Activated CD8-positive, alpha-beta T cell treated with anti-CD3 and anti-CD28 coated beads, Interleukin-2, amount 10 ng/mL, durations not matched to agents 7 days and 5 days (primary cell): ENCODE measurements around the gene TMEM217. TPM values are rescaled to one million over a fixed set of nuclear protein-coding genes. Genes with fewer than 3 reads are reported as not detected.
A peak's percentile ranks its signal among the peaks of the same experiment; 100 is the strongest.
"Not testable (repeated sequence)": the region's sequence is repeated elsewhere in the genome, so short reads cannot be mapped to it uniquely, and the experiment has no call there.

Source experiments
- ATAC-seq: fragments of 150-1000 bp; cut with Tn5 transposase; one replicate; pipeline ENCODE4 v1.10.0; 2021; ENCODE audit warnings: moderate library complexity
- CTCF ChIA-PET: fragments of 350-600 bp; sonication (Branson Sonifier 250); formaldehyde crosslinking; loops from one replicate; lab custom pipeline; 2021; ENCODE audit warnings: antibody characterized with exemption; lab: Charles Lee
- POLR2A ChIA-PET: fragments of 350-600 bp; sonication (Branson Sonifier 250); formaldehyde crosslinking; loops from one replicate; lab custom pipeline; 2021; ENCODE audit warnings: antibody characterized with exemption; lab: Charles Lee
- DNase-seq: peaks from one replicate; pipeline ENCODE4 v3.0.0-alpha.2; 2020
- H3K27ac Mint-ChIP-seq: one replicate; pipeline ENCODE4 v1.8.0; 2021; ENCODE audit warnings: mild to moderate bottlenecking, mixed read lengths
- H3K27me3 Mint-ChIP-seq: one replicate; pipeline ENCODE4 v1.8.0; 2021; ENCODE audit warnings: low read depth, mixed read lengths
- H3K36me3 Mint-ChIP-seq: one replicate; pipeline ENCODE4 v1.8.0; 2021; ENCODE audit warnings: low read depth, mixed read lengths
- H3K4me1 Mint-ChIP-seq: one replicate; pipeline ENCODE4 v1.8.0; 2021; ENCODE audit warnings: low read depth, mixed read lengths
- H3K4me3 Mint-ChIP-seq: one replicate; pipeline ENCODE4 v1.8.0; 2021; ENCODE audit warnings: mild to moderate bottlenecking, mixed read lengths
- H3K9me3 Mint-ChIP-seq: one replicate; pipeline ENCODE4 v1.8.0; 2022; ENCODE audit warnings: mixed read lengths; ENCODE audit not compliant: insufficient read depth
- total RNA-seq, 2 experiments: library from RNA; stranded (reverse); gene quantifications; one replicate each; pipeline ENCODE4 v1.2.3, GENCODE V29; 2021

TMEM217 gene
- 1 to 10 TPM; 3.1 to 3.2 TPM for total RNA-seq

DNA sequence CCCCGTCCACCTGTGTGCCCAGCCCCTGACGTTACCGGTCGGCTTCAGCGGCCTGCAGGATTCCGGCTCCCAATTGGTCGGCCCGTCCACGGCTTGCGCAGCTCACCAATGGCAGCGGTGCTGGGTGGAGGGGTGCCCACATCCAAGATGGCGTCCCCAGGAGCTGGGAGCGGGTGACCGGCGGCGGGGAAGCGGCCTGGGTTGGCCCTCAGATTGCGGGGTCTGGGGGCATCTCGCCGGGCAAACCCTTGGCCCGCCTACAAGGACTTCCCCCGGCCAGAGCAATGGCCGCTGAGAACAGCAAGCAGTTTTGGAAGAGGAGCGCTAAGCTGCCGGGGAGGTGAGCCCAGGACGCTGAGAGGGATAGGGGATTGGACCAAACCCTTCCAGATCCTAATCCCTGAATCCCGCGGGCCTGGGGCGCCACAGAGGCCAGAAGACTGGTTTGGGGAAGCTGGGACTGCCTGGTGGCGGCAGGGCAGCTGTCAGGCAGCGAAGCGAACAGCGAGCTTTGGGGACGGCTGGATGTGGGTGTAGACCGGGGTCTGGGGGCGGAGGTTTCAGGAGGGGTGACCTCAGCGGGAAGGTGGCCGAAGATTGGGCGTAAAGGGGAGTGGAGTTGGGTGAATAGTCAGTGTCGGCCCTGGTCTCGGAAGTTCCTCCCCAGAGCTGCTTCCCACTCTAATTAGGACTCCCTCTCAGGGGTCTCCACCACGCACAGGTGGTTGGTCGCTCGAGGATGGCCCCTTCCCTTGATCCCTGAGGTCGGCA lies at the start of gene TMEM217, which contains the start of gene TBC1D22B:
TSS of gene TMEM217 (minus strand) at position 511 of the 771 bp plus-strand sequence. CDS start 39,114 bp downstream, outside the sequence.
TSS of gene TBC1D22B (plus strand) at position 139 of the 771 bp plus-strand sequence. CDS start at position 285, 146 bp downstream.
- DNase-seq, result peak; percentile 98
- POLR2A ChIA-PET, result interaction anchor here (0.5 to 2.6 kb wide), 23 partner anchors 12 to 1153 kb away, joined by 3 to 13 read pairs (median 4); partner anchors contain the start of genes MTCH1 and PIM1
- Mint-ChIP-seq H3K4me1 (peaks cover 48% of the 10 kb centered on the region), H3K36me3 (peaks cover 19% of the 10 kb centered on the region), H3K9me3 (no peaks in the 10 kb centered on the region), H3K27me3 (no peaks in the 10 kb centered on the region), H3K27ac (peak within 1 kb of the TSS; percentile 78), H3K4me3 (peak within 1 kb of the TSS; percentile 93)
- CTCF ChIA-PET, result interaction anchor here (0.8 to 1.7 kb wide), 12 partner anchors 9 to 492 kb away, joined by 3 to 10 read pairs (median 4); no protein-coding TSS in a partner anchor
- peak; percentile 100 for ATAC-seq

DNA sequence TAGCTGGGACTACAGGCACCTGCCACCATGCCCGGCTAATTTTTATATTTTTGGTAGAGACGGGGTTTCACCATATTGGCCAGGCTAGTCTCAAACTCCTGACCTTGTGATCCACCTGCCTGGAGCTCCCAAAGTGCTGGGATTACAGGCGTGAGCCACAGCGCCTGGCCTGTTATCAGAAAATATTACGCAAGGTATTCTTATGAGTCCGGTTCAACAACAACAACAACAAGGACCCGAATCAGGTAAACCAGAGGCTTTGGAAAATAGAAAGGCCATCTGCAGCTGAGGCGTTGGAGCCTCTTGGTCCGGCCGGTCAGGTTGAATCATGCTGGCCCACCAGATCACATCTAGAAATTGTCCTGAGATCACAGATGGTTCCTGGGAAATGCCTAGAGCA lies 49.5 kb upstream of the TMEM217 start:
- H3K27me3 Mint-ChIP-seq, POLR2A ChIA-PET, H3K9me3 Mint-ChIP-seq, H3K27ac Mint-ChIP-seq, ATAC-seq, H3K4me3 Mint-ChIP-seq, DNase-seq: not testable (repeated sequence)
- CTCF ChIA-PET, result interaction anchor here (0.9 to 5.5 kb wide), 3 partner anchors 15 to 22 kb away, joined by 3 to 25 read pairs (median 3); no protein-coding TSS in a partner anchor
- Mint-ChIP-seq H3K36me3 (peaks cover 36% of the 10 kb centered on the region), H3K4me1 (peaks cover 25% of the 10 kb centered on the region)

DNA sequence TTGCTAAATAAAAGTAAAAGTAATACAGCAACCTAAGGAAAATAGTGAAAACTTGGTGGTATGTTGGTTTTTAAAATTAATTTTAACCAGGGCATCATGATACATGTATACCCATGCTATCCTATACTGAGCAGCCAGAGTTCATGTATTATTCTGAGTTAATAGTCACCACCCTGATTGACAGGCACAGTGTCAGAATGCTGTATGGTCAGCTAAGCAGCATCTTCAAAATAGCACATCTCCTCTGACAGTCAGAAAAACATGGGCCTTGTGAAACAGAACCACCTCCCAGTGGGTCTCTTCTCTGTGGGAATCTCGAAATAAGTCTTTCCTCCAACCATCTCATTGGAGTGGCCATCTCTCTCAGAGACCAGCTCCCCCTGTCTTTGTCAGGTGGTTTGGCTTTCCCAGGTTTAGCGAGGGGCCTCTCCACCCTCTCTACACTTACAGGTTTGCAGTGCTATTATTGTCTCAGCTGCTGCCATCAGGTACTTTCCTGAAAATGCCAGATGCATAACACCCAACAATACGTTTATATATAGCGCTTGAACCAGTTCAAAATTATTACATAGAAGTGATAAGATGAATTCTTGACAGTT lies 48.8 kb upstream of the TMEM217 start:
- H3K36me3 Mint-ChIP-seq, result peaks cover 31% of the 10 kb centered on the region
- no peak overlapping the region for H3K4me3 Mint-ChIP-seq
- DNase-seq (no peak), ATAC-seq (no peak)
- POLR2A ChIA-PET, result no interaction called here
- H3K27me3 Mint-ChIP-seq, result no peaks in the 10 kb centered on the region
- CTCF ChIA-PET, result interaction anchor here (0.9 to 1.5 kb wide), 6 partner anchors 8 to 422 kb away, joined by 3 to 15 read pairs (median 3); no protein-coding TSS in a partner anchor
- H3K27ac Mint-ChIP-seq, result no peak overlapping the region
- peaks cover 19% of the 10 kb centered on the region for H3K4me1 Mint-ChIP-seq
- no peaks in the 10 kb centered on the region for H3K9me3 Mint-ChIP-seq

DNA sequence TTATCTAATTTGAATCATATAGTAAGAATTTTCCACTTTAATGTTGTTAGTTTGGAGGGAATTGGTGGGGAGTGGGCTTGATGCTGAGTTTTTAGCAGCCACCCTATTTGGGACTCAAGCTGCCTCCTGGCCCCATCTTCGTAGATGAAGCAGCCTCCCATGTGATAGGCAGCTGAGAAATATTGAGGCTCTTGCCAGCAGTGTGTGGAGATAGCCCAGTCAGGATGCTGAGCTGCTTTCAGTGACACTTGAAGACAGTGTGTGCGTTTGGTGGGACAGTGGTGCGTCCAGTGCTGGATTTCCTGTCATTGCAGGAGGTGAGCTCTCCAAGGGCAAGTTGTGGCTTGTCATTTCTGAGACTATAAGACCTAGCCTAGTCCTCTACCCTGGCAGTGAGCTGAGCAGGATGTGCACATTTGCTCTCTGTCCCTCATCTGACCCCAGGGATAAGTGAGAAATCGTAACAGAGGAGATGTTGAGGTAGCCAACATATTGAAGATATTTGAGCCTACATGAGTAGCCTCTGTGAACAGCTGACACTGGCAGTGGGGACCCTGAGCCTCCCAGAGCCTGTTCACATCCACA lies 48.0 kb upstream of the TMEM217 start:
- Mint-ChIP-seq H3K27me3 (no peaks in the 10 kb centered on the region), H3K36me3 (peaks cover 31% of the 10 kb centered on the region), H3K4me1 (peaks cover 11% of the 10 kb centered on the region), H3K9me3 (no peaks in the 10 kb centered on the region), H3K4me3 (no peak overlapping the region), H3K27ac (peak overlapping the region; percentile 16)
- no peak for ATAC-seq
- ChIA-PET POLR2A (no interaction called here), CTCF (interaction anchor here (1.1 to 2.4 kb wide), 7 partner anchors 9 to 421 kb away, joined by 3 to 15 read pairs (median 3); no protein-coding TSS in a partner anchor)
- no peak for DNase-seq

DNA sequence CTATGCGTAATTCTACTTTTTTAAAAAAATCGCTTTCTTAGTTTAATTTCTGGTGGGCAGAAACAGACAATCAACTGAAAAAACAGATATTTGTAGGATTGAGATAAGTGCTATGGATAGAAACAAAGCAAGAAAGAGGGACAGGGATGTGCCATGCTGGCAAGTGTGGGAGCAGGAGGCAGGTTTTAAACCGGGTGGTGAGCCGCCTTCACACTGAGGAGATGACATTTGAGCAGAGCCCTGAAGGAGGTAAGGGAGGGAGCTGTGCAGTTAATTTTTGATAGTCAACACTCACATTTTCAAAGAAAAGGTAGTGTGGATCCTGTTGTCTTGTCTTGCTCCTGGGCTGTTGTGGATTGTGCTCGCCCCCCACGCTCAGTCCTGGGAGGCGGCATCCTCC lies 46.8 kb upstream of the TMEM217 start:
- Mint-ChIP-seq H3K27ac (peak overlapping the region; percentile 32), H3K36me3 (peaks cover 34% of the 10 kb centered on the region), H3K4me1 (peaks cover 9% of the 10 kb centered on the region), H3K4me3 (no peak overlapping the region), H3K27me3 (no peaks in the 10 kb centered on the region), H3K9me3 (no peaks in the 10 kb centered on the region)
- ChIA-PET POLR2A (no interaction called here), CTCF (interaction anchor here (1.1 to 3.7 kb wide), 5 partner anchors 9 to 96 kb away, joined by 3 to 26 read pairs (median 4); no protein-coding TSS in a partner anchor)
- no peak for ATAC-seq
- DNase-seq, result no peak

DNA sequence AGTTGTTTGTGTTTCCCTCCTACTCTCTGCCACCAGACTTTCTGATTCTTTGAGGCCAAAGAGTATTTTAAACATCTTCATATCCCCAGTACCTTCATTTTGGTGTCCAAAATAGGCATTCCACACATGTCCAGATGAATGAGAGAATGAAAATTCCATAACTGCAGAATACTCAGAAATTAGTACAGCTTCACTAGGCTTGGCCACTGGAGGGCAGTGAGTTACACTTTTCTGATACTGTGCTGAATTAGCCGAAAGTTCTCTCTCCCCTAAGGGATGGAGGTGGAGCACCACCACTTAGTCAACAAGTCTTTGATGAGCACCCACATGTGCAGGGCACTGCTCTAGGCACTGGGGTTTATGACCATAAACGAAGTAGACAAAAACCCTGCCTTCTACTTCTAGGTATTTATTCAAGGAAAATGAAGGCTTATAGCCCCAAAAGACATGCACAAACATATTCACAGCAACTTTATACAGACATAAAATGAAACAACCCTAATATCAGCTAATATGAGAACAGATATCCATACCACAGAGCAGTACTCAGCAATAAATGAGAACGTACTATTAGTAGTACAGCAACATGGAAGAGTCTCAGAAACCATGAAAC lies 46.1 kb upstream of the TMEM217 start:
- Mint-ChIP-seq H3K27me3 (no peaks in the 10 kb centered on the region), H3K9me3 (no peaks in the 10 kb centered on the region), H3K4me3 (no peak overlapping the region), H3K4me1 (peaks cover 9% of the 10 kb centered on the region), H3K27ac (no peak overlapping the region), H3K36me3 (peaks cover 37% of the 10 kb centered on the region)
- DNase-seq (peak; percentile 33), ATAC-seq (no peak)
- POLR2A ChIA-PET, result no interaction called here
- CTCF ChIA-PET, result interaction anchor here (0.7 to 3.7 kb wide), 6 partner anchors 9 to 24 kb away, joined by 3 to 26 read pairs (median 6); no protein-coding TSS in a partner anchor

DNA sequence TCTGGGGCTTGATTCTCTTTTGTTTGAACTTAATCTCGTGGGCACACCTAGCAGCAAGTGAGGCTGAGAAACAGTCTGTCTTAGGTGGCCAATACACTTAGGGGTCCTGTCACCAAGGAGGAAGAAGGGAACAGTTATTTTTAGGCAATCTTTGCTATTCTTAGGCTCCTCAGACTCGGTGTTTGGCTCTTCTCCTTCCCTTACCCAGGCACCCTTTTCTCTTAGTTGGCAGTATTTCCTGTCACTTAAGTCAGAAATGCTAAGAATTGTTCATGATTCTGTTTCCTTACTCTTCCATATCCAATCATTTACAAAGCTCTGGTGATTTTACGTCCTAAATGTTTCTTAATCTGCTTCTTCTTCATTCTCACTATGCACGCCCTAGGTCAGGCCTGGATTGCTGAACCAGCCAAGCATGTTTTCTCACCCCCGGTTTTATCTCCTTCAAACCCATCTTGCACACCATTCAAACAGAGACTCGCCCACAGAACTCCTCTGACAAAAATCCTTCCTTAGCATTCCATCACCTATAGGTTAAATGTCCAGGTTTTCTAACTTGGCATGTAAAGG lies 45.2 kb upstream of the TMEM217 start:
- Mint-ChIP-seq H3K27me3 (no peaks in the 10 kb centered on the region), H3K36me3 (peaks cover 40% of the 10 kb centered on the region), H3K9me3 (no peaks in the 10 kb centered on the region), H3K27ac (no peak overlapping the region), H3K4me3 (no peak overlapping the region), H3K4me1 (peaks cover 9% of the 10 kb centered on the region)
- ChIA-PET POLR2A (no interaction called here), CTCF (interaction anchor here (0.7 to 3.7 kb wide), 10 partner anchors 8 to 285 kb away, joined by 3 to 26 read pairs (median 6); no protein-coding TSS in a partner anchor)
- no peak for DNase-seq
- no peak for ATAC-seq

DNA sequence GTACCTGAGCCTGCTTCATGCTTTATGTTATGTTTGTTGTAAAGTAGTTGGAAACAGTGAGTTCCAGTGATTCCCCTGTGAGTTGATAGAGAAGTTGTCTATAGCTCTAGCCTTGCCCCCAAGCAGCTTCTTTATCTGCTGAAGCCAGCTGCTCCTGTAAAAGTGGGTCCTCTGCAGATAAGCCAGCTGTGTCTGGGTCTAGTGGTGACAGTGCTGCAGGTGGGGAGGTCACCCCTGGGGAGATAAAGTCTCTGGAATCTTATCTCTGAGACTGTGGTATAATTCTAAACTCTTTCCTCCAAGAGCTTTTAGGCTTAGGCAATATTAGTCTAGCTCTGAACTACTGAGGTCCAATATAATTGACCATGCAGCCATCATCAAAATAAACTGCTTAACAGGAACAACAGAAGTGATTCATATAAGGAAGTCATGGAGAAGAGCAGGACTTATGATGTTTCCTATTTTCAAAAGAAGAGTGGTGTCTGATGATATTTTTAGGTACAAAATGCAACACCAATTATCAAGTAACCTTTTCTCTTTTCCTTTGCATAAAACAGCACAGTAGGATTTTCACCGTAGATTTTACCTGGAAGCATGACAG lies 44.2 kb upstream of the TMEM217 start:
- peaks cover 9% of the 10 kb centered on the region for H3K4me1 Mint-ChIP-seq
- H3K27ac Mint-ChIP-seq, result no peak overlapping the region
- POLR2A ChIA-PET, result interaction anchor here (1.0 kb wide), 1 partner anchor 12 kb away, joined by 3 read pairs; no protein-coding TSS in a partner anchor
- peaks cover 49% of the 10 kb centered on the region for H3K36me3 Mint-ChIP-seq
- no peak overlapping the region for H3K4me3 Mint-ChIP-seq
- DNase-seq (no peak), ATAC-seq (no peak)
- H3K27me3 Mint-ChIP-seq, result no peaks in the 10 kb centered on the region
- CTCF ChIA-PET, result interaction anchor here (0.9 to 3.7 kb wide), 8 partner anchors 9 to 284 kb away, joined by 3 to 26 read pairs (median 6); no protein-coding TSS in a partner anchor
- no peaks in the 10 kb centered on the region for H3K9me3 Mint-ChIP-seq

DNA sequence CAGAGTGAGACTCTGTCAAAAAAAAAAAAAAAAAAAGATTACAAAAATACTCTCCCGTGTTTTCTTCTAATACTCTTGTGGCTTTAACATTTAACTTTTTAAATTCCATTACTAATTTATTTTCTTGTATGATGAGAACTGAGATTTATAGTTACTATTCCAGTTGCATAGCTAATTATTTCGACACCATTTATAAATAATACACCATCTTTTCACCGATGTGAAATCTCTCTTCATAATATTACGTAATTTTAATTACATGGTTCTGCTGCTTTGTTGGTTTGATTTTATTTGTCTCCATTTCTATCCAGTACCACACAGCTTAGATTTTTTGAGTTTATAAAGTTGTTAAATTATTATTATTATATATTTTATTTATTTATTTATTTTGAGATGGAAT lies 42.0 kb upstream of the TMEM217 start:
- no peak overlapping the region for H3K4me3 Mint-ChIP-seq
- ATAC-seq, result no peak

DNA sequence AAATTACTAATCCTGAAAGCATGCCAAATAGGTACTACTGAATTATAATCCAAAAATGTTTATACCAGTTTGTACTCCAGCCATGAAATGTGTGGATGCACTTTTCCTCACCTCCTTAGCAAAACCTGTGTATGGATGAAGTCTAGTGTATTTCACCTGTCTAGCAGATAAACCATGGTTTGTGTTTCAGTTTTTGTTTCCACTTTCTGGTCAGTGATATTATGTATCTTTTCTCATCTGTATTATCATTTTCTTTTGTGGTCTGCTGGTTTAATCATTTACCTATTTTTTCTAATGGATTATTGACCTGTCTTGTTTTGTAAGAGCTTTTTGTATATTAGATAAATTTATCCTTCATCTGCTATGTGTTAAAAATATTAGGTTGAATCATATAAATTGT lies 41.0 kb upstream of the TMEM217 start:
- no peak for DNase-seq
- peaks cover 49% of the 10 kb centered on the region for H3K36me3 Mint-ChIP-seq
- no peaks in the 10 kb centered on the region for H3K9me3 Mint-ChIP-seq
- no peak overlapping the region for H3K27ac Mint-ChIP-seq
- H3K4me3 Mint-ChIP-seq, result no peak overlapping the region
- ChIA-PET POLR2A (no interaction called here), CTCF (interaction anchor here (1.0 to 2.8 kb wide), 5 partner anchors 10 to 281 kb away, joined by 3 to 13 read pairs (median 4); no protein-coding TSS in a partner anchor)
- H3K4me1 Mint-ChIP-seq, result peaks cover 2% of the 10 kb centered on the region
- ATAC-seq, result no peak
- H3K27me3 Mint-ChIP-seq, result no peaks in the 10 kb centered on the region

More for the DNA sequence above, 42.0 kb upstream of the TMEM217 start:
- peaks cover 51% of the 10 kb centered on the region for H3K36me3 Mint-ChIP-seq
- DNase-seq, result no peak
- CTCF ChIA-PET, result interaction anchor here (1.0 to 2.8 kb wide), 4 partner anchors 9 to 282 kb away, joined by 3 to 13 read pairs (median 5); no protein-coding TSS in a partner anchor
- H3K27me3 Mint-ChIP-seq, result no peaks in the 10 kb centered on the region
- no peak overlapping the region for H3K27ac Mint-ChIP-seq
- no peaks in the 10 kb centered on the region for H3K9me3 Mint-ChIP-seq
- H3K4me1 Mint-ChIP-seq, result peaks cover 5% of the 10 kb centered on the region
- POLR2A ChIA-PET, result no interaction called here
